HG03520 (cell line): ENCODE results near the gene P2RX4.
"Not testable (repeated sequence)": the region's sequence is repeated elsewhere in the genome, so short reads cannot be mapped to it uniquely, and the experiment has no call there.

ENCODE experiments used
- ATAC-seq: cut with Tn5 transposase; IDR thresholded peaks from one replicate; pipeline ENCODE4 v1.9.1; 2021; ENCODE audit warnings: mild to moderate bottlenecking, moderate library complexity; ENCODE audit not compliant: unreplicated experiment

P2RX4 gene

DNA sequence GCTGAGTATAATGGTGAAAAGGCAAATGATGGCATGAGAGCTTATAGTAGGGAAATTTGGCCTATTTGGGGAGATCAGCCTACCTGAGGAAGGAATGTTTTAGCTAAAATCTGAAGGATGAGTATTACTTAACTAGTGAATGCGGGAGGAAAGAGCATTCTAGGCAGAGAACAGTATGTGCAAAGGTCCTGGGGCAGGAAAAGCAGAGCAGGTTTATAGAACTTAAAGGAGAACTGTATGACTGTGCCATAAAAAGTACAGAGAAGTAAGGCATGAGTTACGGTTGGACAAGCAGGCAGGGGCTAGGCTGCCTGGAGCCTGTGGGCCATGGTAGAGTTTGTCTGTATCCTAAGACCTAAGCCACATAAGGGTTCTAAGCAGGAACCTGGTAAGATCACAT lies 21.7 kb upstream of the P2RX4 start:
- ATAC-seq: no peak

- ATAC-seq: no peak
Observed at GRCh38 chr12:121189131-121189530, 20.8 kb upstream of the P2RX4 start.

- ATAC-seq: no peak
Observed at GRCh38 chr12:121189619-121190155, 20.2 kb upstream of the P2RX4 start.

DNA sequence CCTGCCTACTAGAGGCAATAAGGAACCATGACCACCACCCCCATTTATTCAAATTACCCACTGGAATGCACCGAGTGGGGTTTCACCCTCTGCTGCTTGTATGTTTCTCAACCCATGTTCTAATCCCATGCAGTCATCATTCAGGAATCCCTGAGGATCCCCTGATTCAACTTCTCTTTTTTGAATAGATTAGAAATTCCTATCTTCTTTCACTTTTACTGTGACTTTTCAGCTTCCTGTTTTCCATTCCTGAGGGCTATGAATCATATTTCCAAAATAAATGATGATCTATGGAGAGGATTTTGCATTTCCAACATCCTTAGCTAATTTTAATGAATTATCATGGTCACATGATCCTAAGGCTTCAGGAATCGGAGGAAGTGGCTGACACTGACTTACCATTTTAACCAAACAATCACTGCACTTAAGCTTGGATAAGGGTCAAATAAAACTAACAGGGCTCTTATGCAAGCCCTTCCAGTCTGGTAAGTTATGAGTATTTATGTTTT lies 19.4 kb upstream of the P2RX4 start:
- no peak for ATAC-seq

DNA sequence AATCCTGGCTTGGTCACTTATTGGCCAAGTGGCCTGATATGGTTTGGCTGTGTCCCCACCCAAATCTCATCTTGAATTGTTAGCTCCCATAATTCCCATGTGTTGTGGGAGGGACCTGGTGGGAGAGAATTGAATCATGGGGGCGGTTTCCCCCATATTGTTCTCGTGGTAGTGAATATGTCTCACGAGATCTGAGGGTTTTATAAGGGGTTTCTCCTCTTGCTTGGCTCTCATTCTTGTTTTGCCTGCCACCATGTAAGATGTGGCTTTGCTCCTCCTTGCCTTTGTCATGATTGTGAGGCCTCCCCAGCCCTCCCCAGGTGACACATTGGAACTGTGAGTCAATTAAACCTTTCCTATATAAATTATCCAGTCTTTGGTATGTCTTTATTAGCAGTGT lies 18.8 kb upstream of the P2RX4 start:
- ATAC-seq: no peak

DNA sequence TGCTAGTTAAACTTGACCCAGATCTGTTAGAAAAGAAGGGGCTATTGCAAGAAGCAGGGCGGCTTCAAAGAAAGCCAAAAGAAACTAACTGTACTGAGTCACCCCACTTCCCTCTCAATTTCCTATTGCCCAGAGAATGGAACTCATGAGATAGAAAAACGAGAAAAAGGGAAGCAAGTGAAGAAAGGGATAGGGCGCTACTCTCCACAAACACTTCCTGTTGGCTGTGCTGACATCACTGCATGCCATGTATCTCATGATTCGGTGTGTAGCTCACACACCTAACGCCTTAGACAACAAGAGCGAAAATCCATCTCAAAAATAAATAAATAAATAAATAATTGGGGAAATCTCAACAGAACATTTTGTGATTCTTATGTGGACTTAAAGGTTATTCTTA lies 13.0 kb upstream of the P2RX4 start:
- no peak for ATAC-seq

GRCh38 chr12:121198949-121199348 lies 11.0 kb upstream of the P2RX4 start:
- ATAC-seq: no peak

- not testable (repeated sequence) for ATAC-seq
Observed at GRCh38 chr12:121201140-121201539, 8.8 kb upstream of the P2RX4 start.

GRCh38 chr12:121202407-121203355 lies 7.2 kb upstream of the P2RX4 start:
- no peak for ATAC-seq

DNA sequence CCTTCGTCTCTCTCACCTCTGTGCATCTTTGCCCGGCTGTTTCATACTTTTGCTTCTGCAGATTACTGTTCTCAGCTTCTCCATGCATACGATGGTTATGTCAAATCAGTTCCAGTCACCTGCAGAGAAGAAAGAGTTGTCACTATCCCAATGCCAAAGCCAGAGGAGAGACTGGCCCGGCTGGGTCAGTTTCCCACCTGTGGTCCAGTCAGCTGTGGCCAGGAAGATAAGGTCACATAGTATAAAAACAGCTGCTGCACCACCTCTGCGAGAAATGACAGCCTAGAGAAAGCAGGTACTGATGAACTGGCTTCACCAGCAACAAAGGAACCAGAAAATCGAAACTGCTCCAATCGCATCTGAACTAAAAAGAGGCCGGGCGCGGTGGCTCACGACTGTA lies 6.4 kb upstream of the P2RX4 start:
- no peak for ATAC-seq

DNA sequence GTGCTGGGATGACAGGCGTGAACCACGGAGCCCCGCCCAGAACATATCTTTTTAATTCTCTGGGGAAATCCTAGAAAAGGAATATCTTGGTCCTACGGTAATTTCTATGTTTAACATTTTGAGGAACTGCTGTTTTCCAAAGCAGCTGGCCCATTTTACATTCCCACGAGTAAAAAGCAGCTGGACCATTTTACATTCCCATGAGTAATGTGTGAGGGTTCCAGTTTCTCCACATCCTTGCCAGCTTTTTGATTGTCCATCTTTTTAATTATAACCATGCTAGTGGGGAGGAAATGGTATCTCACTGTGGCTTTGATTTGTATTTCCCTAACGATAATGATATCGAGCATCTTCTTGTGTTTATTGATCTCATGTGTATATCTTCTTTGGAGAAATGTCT lies 4.4 kb upstream of the P2RX4 start:
- no peak for ATAC-seq

DNA sequence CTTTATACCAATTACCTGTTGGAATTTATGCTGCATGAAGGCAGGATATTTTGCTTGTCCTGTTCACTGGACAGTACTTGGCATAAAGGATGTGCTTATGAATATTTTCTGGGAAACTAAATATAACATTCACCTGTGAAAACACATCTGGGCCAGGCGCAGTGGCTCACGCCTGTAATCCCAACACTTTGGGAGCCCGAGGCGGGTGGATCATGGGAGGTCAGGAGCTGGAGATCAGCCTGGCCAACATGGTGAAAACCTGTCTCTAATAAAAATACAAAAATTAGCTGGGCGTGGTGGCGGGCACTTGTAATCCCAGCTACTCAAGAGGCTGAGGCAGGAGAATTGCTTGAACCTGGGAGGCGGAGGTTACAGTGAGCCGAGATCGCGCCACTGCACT lies 1.4 kb upstream of the P2RX4 start:
- ATAC-seq: not testable (repeated sequence)

DNA sequence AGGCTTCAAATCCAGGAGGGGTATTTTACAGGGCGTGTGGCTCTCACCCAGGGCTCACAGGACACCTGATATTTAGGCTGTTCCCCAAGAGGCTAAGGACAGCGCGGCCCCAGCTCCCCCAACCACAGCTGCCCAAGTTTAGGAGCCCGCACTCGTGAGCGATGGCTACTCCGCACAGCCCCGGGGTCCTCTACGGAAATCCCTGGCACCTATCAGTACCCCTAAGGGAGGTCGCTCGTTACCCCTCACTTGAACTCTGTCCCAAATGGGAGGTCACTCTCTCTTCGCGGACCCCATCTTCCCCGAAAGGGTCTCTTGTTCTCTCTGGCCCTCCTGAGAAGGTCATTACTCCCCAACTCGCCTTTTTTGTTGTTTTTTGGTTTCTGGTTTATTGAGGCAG lies 708 bp upstream of the P2RX4 start:
- ATAC-seq: no peak

- no peak for ATAC-seq
Observed at GRCh38 chr12:121212875-121213274, 2.9 kb downstream of the P2RX4 start.

GRCh38 chr12:121214166-121214777 lies 4.3 kb downstream of the P2RX4 start:
- ATAC-seq: no peak

DNA sequence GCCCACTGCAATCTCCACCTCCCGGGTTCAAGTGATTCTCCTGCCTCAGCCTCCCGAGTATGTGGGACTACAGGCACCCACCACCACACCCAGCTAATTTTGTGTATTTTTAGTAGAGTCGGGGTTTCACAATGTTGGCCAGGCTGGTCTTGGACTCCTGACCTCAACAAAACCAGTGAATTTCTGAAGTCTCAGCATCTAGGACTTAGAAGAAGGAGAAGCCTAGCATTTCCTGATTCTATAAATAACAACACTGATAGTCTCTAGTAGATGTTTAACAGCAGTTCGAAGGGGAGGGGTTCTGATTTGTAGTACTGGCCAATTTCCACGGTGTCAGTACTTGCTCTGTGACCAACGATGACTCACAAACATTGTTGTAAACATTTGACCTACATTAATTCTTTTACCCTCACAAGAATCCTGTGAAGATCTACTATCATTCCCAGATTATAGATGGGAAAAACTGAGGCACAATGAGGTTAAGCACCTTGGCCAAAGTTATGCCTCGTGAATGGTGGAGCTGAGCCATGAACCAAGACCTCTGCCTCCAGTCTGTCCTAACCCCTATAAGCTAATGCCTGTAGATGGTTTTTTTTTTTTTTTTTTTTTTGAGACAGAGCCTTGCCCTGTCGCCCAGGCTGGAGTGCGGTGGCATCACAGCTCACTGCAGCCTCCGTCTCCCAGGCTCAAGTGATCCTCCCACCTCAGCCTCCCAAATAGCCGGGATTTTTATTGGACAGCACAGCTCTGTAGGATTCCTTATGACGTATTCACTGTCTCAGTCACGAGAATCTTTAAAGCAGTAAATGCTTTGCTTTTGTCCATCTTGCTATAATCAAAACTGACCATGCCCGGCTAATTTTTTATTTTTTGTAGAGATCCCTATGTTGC lies 5.2 kb downstream of the P2RX4 start:
- no peak for ATAC-seq

GRCh38 chr12:121216102-121216501 lies 6.2 kb downstream of the P2RX4 start:
- ATAC-seq: no peak

DNA sequence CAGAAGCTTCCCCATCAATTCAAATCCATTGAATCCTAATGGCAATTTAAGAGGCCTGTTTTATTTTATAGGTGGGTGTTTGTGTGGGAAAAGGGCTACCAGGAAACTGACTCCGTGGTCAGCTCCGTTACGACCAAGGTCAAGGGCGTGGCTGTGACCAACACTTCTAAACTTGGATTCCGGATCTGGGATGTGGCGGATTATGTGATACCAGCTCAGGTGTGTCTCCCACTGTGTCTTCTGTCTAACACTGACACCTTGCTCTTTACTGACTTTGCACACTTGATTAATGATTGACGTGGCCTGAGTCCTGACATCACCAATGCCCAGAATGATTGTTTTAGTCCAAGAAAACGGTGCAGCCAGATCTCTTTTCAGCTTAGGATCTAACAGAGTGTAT lies 7.1 kb downstream of the P2RX4 start:
- no peak for ATAC-seq

DNA sequence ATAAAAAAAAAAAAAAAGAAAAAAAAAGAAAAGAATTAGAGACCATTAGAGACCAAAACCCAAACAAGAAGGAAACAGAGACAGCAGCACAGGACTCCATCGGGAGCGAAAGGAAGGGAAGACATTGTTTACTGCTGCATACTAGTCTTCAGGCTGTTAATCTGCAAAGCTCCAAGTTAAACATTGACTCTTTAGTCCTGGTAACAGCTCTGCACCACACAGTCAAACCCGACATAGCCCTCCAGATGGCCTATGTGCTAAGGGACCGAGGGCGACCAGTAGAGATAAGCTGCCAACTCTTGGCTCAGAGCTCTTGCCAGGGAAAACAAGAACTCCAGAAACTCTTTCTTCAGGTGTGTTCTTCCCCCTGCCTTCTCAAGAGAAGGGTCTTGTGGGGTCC lies 7.8 kb downstream of the P2RX4 start:
- ATAC-seq: no peak

DNA sequence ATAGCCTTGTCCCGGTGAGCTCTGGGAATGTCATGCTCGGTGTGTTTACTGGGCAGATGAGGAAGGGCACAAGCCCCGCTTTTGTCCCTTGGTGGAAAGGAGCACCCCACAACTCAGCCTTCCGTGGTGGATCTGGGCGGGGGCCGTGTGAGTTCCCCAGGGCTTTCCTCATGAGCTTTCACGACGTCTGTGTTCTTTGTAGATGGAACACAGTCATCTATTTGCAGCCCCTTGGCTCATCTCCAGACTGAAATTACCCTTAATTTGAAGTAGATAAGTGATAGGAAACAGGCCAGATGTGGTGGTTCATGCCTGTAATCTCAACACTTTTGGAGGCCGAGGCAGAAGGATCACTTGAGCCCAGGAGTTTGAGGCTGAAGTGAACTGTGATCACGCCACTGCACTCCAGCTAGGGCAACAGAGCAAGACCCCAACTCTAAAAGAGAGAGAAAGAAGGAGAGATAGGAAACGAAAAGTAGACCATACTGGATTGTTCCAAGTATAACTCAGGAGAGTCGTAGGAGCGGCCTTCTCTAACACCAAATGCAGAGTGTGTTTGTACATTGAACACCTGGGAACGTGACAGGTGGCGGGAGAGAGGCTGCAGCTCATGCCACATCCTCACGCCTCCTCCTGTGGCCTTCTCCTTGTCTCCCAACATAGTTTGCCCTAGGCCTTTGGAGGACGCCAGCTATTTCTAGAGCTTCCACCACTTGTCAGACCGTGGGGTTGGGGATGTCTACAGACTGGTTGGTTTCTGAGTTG lies 8.8 kb downstream of the P2RX4 start:
- no peak for ATAC-seq
